Pericardium fibroblast (primary cell): ENCODE results near the gene SLITRK2. TPM values are rescaled to one million over a fixed set of nuclear protein-coding genes. Genes with fewer than 3 reads are reported as not detected.

Source experiments
- total RNA-seq: library from RNA; depleted of rRNA; stranded (reverse); fragments of >200 nt; gene quantifications from 2 replicates; pipeline ENCODE4 v1.2.3, GENCODE V29; 2015

SLITRK2 gene, protein sequence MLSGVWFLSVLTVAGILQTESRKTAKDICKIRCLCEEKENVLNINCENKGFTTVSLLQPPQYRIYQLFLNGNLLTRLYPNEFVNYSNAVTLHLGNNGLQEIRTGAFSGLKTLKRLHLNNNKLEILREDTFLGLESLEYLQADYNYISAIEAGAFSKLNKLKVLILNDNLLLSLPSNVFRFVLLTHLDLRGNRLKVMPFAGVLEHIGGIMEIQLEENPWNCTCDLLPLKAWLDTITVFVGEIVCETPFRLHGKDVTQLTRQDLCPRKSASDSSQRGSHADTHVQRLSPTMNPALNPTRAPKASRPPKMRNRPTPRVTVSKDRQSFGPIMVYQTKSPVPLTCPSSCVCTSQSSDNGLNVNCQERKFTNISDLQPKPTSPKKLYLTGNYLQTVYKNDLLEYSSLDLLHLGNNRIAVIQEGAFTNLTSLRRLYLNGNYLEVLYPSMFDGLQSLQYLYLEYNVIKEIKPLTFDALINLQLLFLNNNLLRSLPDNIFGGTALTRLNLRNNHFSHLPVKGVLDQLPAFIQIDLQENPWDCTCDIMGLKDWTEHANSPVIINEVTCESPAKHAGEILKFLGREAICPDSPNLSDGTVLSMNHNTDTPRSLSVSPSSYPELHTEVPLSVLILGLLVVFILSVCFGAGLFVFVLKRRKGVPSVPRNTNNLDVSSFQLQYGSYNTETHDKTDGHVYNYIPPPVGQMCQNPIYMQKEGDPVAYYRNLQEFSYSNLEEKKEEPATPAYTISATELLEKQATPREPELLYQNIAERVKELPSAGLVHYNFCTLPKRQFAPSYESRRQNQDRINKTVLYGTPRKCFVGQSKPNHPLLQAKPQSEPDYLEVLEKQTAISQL
- total RNA-seq = under 0.01 TPM in 1 of 2 replicates, not detected in the other

DNA sequence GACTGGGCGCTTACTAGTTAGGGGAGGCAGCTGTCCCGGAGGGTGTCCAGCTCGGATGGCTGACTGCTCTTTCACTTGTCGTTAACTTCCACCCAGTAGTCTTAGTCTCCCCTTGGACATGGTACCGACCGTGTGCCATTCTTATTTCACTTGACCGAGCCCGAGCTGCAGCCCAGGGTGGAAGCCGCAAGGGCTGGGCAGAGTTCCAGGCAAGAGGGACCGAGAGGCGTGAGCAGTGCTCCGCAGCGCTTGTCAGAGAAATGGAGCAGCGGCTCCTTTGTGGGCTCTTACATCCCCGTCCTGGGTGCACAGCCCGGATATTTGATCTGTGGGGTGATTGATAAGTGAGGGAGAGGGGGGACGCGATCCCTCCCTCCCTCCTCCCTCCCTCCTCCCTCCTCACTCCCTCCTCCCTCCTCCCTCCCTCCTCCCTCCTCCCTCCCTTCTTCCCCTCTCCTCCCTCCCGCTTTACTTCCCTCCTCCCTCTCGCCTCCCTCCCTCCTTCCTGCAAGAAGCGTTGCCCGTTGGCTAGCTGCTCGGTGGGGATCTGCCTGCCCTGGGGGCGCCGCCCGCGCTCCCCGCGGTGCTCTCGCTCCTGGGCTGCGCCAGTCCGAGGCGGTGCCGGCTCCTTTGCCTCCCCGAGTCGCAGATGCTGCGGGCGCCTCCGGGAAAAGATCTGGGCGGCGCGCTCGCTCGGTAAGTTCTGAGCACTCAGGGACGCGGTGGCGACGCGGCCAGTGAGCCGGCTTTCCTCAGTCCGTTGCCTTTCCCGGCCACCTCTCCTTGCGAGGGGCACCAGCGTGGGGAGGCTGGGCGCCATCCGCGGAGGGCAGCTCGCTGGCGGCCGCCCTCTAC lies at the start of gene SLITRK2:
TSS of gene SLITRK2 (plus strand) at position 499 of the 855 bp plus-strand sequence. CDS start 4,597 bp downstream, outside the sequence.

